Gastrocnemius medialis (tissue), 4 donors: ENCODE data around the gene RAB23.

Experiments
- POLR2A ChIP-seq, 2 donors: fragments of 450-650 bp; IDR thresholded peaks; one replicate each; pipeline ENCODE4 v1.6.1; 2017; ENCODE audit warnings: antibody characterized with exemption in 2 of 2, mild to moderate bottlenecking in 2 of 2, moderate library complexity in 2 of 2
- TF ChIP-seq, protein P1 (sequence below), 5 experiments: fragments of 450-650 bp in 3 of 5; fragments of 200-600 bp in 2 of 5; sonication (generic) in 2 of 5; IDR thresholded peaks in 4 of 5; conservative IDR thresholded peaks in 1 of 5; 1 replicate in 4 of 5; 2 replicates in 1 of 5; pipeline ENCODE4 v1.5.1; 2016 to 2019; ENCODE audit warnings: antibody characterized with exemption in 5 of 5, mild to moderate bottlenecking in 3 of 5, moderate library complexity in 3 of 5

DNA sequence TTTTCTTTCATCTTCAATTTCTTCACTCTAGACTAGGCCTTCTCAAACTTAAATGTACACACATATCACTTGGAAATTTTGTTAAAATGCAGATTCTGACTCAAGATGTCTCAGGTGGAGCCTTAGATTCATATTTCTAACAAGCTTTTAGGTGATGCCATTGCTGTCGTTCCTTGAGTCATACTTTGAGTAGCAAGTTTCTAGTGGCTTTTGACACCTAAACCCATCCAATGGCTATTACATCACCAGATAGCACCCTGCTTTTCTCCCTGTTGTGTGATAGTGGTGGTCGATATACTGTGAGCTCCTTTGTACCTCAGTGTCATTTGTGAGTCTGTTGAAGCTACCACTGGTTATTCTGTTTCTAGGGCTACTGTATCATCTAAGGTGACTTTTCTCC, 84.8 kb downstream of the RAB23 start:
- TF ChIP-seq, protein P1, sequence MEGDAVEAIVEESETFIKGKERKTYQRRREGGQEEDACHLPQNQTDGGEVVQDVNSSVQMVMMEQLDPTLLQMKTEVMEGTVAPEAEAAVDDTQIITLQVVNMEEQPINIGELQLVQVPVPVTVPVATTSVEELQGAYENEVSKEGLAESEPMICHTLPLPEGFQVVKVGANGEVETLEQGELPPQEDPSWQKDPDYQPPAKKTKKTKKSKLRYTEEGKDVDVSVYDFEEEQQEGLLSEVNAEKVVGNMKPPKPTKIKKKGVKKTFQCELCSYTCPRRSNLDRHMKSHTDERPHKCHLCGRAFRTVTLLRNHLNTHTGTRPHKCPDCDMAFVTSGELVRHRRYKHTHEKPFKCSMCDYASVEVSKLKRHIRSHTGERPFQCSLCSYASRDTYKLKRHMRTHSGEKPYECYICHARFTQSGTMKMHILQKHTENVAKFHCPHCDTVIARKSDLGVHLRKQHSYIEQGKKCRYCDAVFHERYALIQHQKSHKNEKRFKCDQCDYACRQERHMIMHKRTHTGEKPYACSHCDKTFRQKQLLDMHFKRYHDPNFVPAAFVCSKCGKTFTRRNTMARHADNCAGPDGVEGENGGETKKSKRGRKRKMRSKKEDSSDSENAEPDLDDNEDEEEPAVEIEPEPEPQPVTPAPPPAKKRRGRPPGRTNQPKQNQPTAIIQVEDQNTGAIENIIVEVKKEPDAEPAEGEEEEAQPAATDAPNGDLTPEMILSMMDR (IDR thresholded peaks at IDR 0.05 in 4 of 5, conservative IDR thresholded peaks at IDR 0.05 in 1 of 5), result no peak
- no peak for TF ChIP-seq POLR2A (IDR thresholded peaks at IDR 0.05)
